HG03342 (cell line): ENCODE data around the gene FAM13A.
"Not testable (repeated sequence)": the region's sequence is repeated elsewhere in the genome, so short reads cannot be mapped to it uniquely, and the experiment has no call there.

ENCODE experiments used
- ATAC-seq: cut with Tn5 transposase; IDR thresholded peaks from one replicate; pipeline ENCODE4 v1.9.1; 2021; ENCODE audit warnings: mild to moderate bottlenecking, moderate library complexity; ENCODE audit not compliant: unreplicated experiment

Gene FAM13A

DNA sequence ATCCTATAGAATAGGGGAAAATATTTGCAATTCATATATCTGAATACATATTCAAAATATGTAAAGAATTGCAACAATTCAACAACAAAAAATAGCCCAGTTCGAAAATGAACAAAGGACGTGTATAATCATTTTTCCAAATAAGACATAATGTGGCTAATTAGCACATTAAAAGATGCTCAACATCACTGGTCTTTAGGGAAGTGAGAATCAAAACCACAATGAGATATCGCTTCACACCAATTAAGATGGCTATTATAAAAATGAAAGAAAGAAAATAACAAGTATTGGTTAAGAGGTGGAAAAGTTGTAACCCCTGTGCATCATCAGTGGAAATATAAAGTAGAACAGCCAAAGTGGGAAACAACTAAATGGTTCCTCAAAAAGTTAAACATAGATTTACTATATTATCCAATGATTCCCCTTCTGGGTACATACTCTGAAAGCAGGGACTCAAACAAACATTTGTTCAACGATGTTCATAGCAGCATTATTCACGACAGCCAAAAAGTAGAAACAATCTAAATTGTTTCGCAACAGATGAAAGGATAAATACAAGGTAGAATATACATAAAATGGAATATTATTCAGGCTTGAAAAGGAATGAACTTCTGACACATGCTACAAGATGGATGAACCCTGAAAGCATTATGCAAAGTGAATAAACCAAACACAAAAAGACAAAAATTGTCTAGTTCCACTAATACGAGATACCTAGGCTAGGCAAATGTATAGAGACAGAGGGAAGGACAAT, 12.7 kb downstream of the FAM13A start:
- ATAC-seq, result no peak

GRCh38 chr4:89042055-89042454, 14.9 kb downstream of the FAM13A start:
- no peak for ATAC-seq

DNA sequence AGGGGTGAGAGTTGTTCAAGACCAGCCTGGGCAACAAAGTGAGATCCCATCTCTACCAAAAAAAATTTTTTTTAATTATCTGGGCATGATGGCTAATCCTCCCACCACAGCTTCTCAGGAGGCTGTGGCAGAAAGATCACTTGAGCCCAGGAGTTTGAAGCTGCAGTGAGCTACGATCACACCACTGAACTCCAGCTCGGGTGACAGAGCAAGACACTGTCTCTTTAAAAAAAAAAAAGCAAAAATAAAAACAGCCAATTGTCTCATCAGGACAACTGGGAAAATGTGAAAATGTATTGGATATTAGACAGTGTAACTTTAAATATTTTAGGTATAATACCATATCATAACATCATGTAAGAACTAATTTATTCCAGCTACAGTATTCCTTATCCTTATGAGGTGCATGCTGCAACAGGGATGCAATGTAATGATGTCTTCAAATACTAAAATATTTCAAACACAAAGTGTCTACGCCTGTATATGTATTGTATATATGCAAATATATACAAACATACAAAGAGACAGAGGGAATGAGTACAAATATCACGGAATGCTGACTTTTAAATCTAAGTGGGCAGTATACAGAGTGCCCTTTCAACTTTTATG, 17.2 kb downstream of the FAM13A start:
- no peak for ATAC-seq

DNA sequence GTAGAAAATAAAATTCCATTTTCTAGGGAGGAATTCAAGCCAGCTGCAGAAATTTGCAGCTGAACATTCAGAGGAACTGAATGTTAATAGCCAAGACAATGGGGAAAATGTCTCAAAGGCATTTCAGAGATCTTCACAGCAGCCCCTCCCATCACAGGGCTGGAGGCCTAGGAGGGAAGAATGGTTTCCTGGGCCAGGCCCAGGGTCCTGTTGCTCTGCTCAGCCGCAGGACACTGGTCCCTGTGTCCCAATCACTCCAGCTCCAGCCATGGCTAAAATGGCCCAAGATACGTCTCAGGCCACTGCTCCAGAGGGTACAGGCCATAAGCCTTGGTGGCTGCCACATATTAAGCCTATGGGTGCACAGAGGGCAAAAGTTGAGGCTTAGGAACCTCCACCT, 20.4 kb downstream of the FAM13A start:
- no peak for ATAC-seq

DNA sequence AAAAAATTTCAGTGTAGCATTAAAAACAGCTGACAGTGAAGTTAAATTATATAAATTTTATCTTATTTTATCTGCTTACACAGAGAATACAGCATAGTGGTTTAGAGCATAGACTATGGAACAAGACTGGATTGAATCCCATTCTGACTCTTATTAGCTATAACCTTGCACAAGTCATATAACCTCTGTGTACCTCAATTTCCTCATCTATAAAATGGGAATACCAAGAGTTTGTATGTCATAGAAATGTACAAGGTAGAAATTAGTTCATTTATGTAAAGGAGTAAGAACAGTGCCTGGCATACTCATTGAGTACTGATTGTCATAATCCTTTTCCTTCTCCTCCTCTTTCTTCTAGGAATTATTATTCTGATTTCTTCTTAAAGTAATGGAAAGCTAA, 25.7 kb downstream of the FAM13A start:
- ATAC-seq, result no peak

GRCh38 chr4:89029591-89029990, 27.4 kb downstream of the FAM13A start:
- no peak for ATAC-seq

- ATAC-seq, result no peak
Observed at GRCh38 chr4:89026542-89026941, 30.4 kb downstream of the FAM13A start.

DNA sequence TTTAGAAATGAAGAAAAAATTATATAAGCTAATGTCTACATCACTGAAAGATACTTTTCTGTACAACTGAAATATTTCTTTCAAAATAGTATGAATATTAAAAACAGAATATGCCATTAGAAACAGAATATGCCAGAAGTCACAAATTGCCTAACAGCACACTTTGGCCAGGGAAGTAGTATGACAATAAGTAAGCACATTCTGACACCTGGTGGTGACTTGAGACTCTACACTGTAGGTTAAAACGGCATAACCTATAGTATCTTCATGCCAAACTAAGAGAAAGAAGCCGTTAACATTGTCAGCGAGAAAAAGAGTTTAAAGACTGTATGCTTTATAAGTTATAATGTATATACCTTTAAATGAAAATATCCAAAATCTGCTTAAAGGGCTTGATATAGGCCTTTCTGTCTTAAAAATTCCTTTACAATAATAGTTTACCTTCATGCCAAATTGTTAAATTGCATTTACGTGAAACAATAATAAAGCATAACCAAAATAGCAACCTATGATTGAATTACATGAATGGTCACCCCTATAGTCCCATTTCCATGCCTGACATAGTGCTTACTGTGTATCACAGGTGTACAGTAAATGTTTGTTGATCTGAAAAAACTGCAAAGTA, 32.8 kb downstream of the FAM13A start:
- peak; percentile 97 for ATAC-seq

- no peak for ATAC-seq
Observed at GRCh38 chr4:89023140-89023539, 33.8 kb downstream of the FAM13A start.

DNA sequence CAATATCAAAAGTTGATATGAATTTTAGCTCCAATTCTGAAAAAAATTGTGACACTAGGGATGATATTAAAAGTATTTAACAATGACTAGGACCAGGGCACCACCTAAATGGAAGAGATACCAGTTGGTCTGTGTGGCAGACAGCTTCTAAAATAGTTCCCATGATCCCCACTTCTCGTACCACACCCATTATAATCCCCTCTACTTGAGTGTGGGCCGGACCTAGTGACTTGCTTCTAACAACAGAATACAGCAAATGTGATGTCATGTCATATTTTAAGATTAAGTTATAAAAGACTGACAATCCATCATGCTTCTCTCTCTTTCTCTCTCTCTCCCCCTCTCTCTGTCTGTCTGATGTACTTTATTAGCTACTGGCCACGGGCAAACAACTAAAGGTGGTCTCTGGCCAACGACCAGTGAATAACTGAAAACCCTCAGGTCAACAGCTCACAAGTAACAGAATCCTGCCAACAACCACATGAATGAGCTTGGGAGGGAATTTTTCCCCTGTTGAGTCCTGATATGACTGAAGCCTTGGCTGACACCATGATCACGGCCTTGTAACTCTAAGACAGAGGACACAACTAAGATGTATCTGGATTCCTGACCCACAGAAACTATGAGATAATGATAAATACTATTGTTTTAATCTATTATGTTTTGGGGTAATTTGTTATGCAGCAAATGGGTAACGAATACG, 34.4 kb downstream of the FAM13A start:
- no peak for ATAC-seq

DNA sequence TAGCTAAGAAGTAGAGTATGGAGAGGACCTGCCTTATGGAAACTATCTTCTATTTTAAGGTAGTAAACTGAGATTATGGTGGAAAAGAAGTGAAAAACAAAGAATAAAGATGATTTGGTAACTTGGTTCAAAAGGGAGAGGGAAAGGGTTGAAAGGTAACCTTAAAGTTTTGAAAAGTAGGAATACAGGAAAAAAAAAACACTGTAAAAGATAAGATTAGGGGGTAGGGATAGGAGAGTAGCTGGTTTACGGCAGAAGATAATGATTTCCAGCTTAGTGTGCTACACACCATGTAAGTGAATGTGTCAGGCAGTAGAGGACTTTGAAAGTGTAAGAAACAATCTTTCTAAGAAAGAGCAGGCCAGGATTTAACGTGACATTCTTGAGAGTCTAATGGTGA, 35.3 kb downstream of the FAM13A start:
- ATAC-seq, result no peak

DNA sequence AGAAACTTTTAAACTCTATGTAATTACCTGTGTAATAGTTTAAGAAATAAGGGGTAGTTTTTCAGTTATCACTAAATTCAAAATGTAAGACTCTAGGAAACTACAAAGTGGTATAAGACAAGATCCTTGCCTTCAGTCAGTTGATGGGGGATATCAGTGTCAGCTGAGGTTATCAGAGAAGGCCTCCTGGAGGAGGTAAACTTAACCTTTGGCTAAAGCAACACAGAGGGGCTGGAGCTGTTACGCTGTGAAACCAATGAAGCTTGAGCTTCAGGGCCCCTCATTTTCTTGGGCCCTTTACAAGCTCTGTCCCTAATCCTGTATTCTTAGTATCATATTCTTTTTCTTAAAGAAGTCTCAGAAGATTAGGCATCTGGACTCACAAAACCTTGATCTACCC, 35.9 kb downstream of the FAM13A start:
- no peak for ATAC-seq

- not testable (repeated sequence) for ATAC-seq
Observed at GRCh38 chr4:89014897-89015296, 42.1 kb downstream of the FAM13A start.

GRCh38 chr4:89009761-89010369, 47.1 kb downstream of the FAM13A start:
- ATAC-seq, result no peak

DNA sequence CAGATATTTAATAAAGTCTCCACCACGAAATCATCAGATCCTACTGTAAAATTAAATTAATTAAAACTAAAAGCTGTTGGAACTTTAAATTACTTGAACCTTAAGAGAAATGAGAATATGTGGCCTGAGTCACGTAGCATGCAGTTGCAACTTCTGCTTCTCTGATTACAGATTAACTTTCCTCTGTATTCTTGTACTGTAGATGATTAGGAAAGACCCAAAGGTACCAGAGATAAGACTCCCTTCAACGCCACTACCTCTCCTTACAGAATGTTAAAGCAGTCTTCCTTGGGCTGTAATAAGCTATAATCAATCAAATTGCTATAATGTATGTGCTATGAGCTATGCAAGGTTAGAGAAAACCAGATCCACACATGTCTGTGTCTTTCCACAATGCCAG, 47.9 kb downstream of the FAM13A start:
- ATAC-seq, result no peak

DNA sequence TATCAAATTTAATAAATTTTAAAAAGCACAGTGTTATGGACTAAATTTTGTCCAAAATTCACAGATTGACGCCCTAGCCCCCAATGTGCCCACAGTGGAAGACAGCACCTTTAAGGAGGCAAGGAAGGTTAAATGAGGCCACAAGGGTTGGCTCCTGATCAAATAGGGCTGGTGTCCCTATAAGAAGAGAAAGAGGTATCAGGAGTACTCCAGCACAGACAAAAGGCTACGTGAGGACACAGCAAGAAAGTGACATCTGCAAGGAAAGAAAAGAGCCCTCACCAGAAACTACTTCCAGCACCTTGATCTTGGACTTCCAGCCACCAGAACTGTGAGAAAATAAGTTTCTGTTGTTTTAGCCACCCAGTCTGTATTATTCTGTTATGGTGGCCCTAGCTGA, 48.8 kb downstream of the FAM13A start:
- no peak for ATAC-seq

GRCh38 chr4:89007338-89007939, 49.5 kb downstream of the FAM13A start:
- no peak for ATAC-seq

DNA sequence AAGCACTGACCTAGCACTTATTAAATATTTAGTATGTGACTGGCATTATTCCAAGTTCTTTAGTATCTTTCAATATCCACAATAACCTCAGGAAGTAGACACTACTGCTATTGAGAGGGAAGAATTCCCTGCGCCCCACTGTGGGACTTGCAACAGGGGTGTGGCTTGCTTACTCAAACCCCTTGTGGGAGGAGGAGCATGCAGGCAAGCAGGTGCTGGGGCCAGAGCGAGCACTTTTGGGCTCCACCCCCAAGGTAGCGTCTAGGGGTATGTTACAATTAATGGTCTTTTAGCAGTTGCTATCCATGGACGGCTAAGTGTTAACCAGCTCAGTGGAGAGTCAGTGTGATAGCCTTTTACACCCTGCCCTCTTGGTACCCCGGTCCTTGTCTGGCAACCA, 50.7 kb downstream of the FAM13A start:
- no peak for ATAC-seq

GRCh38 chr4:89005066-89005465, 51.9 kb downstream of the FAM13A start:
- not testable (repeated sequence) for ATAC-seq

GRCh38 chr4:89001647-89002445, 55.1 kb downstream of the FAM13A start:
- no peak for ATAC-seq
